Activated B cell treated with CpG ODN at 0.5 μM for 24 hours (primary cell): ENCODE results near the gene ARHGEF28. TPM values are rescaled to one million over a fixed set of nuclear protein-coding genes. Genes with fewer than 3 reads are reported as not detected.
A peak's percentile ranks its signal among the peaks of the same experiment; 100 is the strongest.

Source experiments
- ATAC-seq: fragments of 200-7000 bp; cut with Tn5 transposase; one replicate; pipeline ENCODE4 v1.10.0; 2021; ENCODE audit warnings: low read depth, mild to moderate bottlenecking, moderate library complexity
- CTCF ChIA-PET: fragments of 350-600 bp; sonication (Branson Sonifier 250); formaldehyde crosslinking; loops from one replicate; lab custom pipeline; 2021; ENCODE audit warnings: antibody characterized with exemption; lab: Charles Lee
- POLR2A ChIA-PET: fragments of 350-600 bp; sonication (Branson Sonifier 250); formaldehyde crosslinking; loops from one replicate; lab custom pipeline; 2021; ENCODE audit warnings: antibody characterized with exemption; lab: Charles Lee
- DNase-seq: peaks from one replicate; pipeline ENCODE4 v3.0.0; 2022
- H3K27ac Mint-ChIP-seq: one replicate; pipeline ENCODE4 v1.8.0; 2020; ENCODE audit warnings: mixed read lengths
- H3K27me3 Mint-ChIP-seq: one replicate; pipeline ENCODE4 v1.8.0; 2021; ENCODE audit warnings: mixed read lengths
- H3K36me3 Mint-ChIP-seq: one replicate; pipeline ENCODE4 v1.8.0; 2021; ENCODE audit warnings: low read depth, mixed read lengths
- H3K4me1 Mint-ChIP-seq: one replicate; pipeline ENCODE4 v1.8.0; 2021; ENCODE audit warnings: mixed read lengths
- H3K4me3 Mint-ChIP-seq: one replicate; pipeline ENCODE4 v1.8.0; 2020; ENCODE audit warnings: mild to moderate bottlenecking, mixed read lengths
- H3K9me3 Mint-ChIP-seq: one replicate; pipeline ENCODE4 v1.8.0; 2020; ENCODE audit warnings: mixed read lengths
- intact Hi-C: fragments of 100-400 bp; cut with micrococcal nuclease; formaldehyde crosslinking; loops from one replicate; pipeline ENCODE4 v1.15.1; 2024
- total RNA-seq: library from RNA; stranded (reverse); gene quantifications from 2 replicates; pipeline ENCODE4 v1.2.3, GENCODE V29; 2022
- TF ChIP-seq, protein P1 (sequence below): fragments of 200-600 bp; IDR thresholded peaks from one replicate; pipeline ENCODE4 v1.8.0; 2022; ENCODE audit warnings: antibody characterized with exemption, mild to moderate bottlenecking

The ARHGEF28 gene
- total RNA-seq, 1 donor from 2014 or later: not detected

DNA sequence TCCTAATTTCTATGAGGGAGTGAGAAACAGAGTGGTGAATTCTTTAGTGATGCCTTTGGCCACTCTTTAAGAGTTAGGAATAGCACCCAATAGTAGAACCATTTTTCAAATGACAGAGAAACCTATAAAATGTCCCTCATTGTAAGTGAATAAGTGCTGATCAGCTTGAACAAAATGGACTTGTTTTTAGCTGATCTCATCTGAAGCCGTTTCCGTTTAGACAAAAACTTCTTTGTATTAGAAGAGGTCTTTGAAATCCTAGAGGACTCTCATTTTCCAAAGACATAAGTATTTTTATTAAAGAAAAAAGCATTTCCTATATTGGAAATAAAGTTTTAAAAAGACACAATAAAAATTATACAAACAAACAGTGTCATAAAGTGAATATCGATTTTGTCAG is 273.9 kb downstream of the ARHGEF28 start:
- POLR2A ChIA-PET: no interaction called here
- H3K4me3 Mint-ChIP-seq: no peak overlapping the region
- no peaks in the 10 kb centered on the region for H3K36me3 Mint-ChIP-seq
- peaks cover 5% of the 10 kb centered on the region for H3K4me1 Mint-ChIP-seq
- CTCF ChIA-PET: interaction anchor here (1.3 to 1.4 kb wide), 2 partner anchors 743 to 747 kb away, joined by 3 read pairs; no protein-coding TSS in a partner anchor
- H3K9me3 Mint-ChIP-seq: no peaks in the 10 kb centered on the region
- ATAC-seq (no peak), DNase-seq (no peak)
- peaks cover 26% of the 10 kb centered on the region for H3K27me3 Mint-ChIP-seq
- TF ChIP-seq, protein P1, sequence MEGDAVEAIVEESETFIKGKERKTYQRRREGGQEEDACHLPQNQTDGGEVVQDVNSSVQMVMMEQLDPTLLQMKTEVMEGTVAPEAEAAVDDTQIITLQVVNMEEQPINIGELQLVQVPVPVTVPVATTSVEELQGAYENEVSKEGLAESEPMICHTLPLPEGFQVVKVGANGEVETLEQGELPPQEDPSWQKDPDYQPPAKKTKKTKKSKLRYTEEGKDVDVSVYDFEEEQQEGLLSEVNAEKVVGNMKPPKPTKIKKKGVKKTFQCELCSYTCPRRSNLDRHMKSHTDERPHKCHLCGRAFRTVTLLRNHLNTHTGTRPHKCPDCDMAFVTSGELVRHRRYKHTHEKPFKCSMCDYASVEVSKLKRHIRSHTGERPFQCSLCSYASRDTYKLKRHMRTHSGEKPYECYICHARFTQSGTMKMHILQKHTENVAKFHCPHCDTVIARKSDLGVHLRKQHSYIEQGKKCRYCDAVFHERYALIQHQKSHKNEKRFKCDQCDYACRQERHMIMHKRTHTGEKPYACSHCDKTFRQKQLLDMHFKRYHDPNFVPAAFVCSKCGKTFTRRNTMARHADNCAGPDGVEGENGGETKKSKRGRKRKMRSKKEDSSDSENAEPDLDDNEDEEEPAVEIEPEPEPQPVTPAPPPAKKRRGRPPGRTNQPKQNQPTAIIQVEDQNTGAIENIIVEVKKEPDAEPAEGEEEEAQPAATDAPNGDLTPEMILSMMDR: no peak
- no peak overlapping the region for H3K27ac Mint-ChIP-seq
- intact Hi-C loops: loop anchor here (10.0 kb wide), 1 partner anchor 495 kb away; no protein-coding TSS in a partner anchor

- no peak for DNase-seq
- no peak overlapping the region for H3K27ac Mint-ChIP-seq
Observed at GRCh38 chr5:73900566-73900965, 274.6 kb downstream of the ARHGEF28 start.

DNA sequence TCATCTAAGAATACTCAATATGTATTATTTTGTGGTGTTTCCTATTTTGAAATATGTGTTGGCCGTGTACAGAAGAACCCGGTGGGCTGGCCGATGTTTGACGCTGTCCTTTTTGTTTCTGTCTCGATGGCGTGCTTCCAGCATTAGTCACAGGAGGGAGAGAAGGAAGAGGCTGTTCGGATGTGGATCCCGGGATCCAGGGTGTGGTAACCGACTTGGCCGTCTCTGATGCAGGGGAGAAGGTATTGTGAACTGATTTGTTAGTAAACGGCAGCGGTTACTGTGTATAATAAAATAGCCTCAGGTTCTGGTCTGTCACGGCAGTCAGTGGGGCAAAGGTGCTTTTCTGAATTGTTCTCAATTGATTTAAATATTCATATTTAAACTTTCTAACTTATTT is 275.0 kb downstream of the ARHGEF28 start:
- Mint-ChIP-seq H3K27ac (no peak overlapping the region), H3K4me1 (peaks cover 5% of the 10 kb centered on the region), H3K4me3 (no peak overlapping the region), H3K36me3 (no peaks in the 10 kb centered on the region), H3K27me3 (peaks cover 19% of the 10 kb centered on the region), H3K9me3 (no peaks in the 10 kb centered on the region)
- ChIA-PET POLR2A (no interaction called here), CTCF (interaction anchor here (2.5 kb wide), 1 partner anchor 749 kb away, joined by 52 read pairs; no protein-coding TSS in a partner anchor)
- no peak for DNase-seq
- intact Hi-C loops: loop anchor here (10.0 kb wide), 1 partner anchor 494 kb away; no protein-coding TSS in a partner anchor
- no peak for ATAC-seq
- TF ChIP-seq, protein P1: no peak

More at GRCh38 chr5:73900566-73900965, 274.6 kb downstream of the ARHGEF28 start:
- ATAC-seq: no peak
- Mint-ChIP-seq H3K36me3 (no peaks in the 10 kb centered on the region), H3K27me3 (peaks cover 22% of the 10 kb centered on the region), H3K9me3 (no peaks in the 10 kb centered on the region), H3K4me1 (peaks cover 5% of the 10 kb centered on the region), H3K4me3 (no peak overlapping the region)
- TF ChIP-seq, protein P1: no peak
- intact Hi-C loops: loop anchor here (10.0 kb wide), 1 partner anchor 494 kb away; no protein-coding TSS in a partner anchor
- CTCF ChIA-PET: no interaction called here
- POLR2A ChIA-PET: no interaction called here

DNA sequence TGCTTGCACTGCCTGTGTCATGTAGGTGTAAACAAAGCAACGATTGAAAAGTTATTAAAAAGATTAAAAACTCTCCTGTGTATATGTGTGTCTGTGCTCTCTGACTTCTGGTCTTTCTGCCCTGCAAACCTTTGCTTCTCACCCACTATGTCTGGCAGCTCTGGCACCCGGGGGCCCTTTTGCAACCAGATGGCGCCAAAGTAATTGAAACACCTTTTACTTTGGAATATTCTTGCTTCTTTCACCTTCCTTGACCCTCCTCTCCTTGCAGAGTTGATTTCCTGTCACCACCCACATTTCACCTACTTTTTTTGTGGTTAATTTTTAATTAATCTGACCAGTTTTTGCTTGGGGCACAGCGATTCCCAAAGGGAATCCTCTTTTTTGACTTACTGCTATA is 275.5 kb downstream of the ARHGEF28 start:
- POLR2A ChIA-PET: no interaction called here
- H3K36me3 Mint-ChIP-seq: no peaks in the 10 kb centered on the region
- no peak for DNase-seq
- H3K4me3 Mint-ChIP-seq: no peak overlapping the region
- H3K27ac Mint-ChIP-seq: no peak overlapping the region
- TF ChIP-seq, protein P1: no peak
- H3K27me3 Mint-ChIP-seq: peaks cover 15% of the 10 kb centered on the region
- ATAC-seq: no peak
- H3K4me1 Mint-ChIP-seq: peaks cover 5% of the 10 kb centered on the region
- intact Hi-C loops: loop anchor here (10.0 kb wide), 1 partner anchor 493 kb away; no protein-coding TSS in a partner anchor
- CTCF ChIA-PET: interaction anchor here (0.8 to 3.3 kb wide), 9 partner anchors 8 to 756 kb away, joined by 3 to 52 read pairs (median 5); partner anchors contain the start of gene ENC1
- H3K9me3 Mint-ChIP-seq: no peaks in the 10 kb centered on the region

DNA sequence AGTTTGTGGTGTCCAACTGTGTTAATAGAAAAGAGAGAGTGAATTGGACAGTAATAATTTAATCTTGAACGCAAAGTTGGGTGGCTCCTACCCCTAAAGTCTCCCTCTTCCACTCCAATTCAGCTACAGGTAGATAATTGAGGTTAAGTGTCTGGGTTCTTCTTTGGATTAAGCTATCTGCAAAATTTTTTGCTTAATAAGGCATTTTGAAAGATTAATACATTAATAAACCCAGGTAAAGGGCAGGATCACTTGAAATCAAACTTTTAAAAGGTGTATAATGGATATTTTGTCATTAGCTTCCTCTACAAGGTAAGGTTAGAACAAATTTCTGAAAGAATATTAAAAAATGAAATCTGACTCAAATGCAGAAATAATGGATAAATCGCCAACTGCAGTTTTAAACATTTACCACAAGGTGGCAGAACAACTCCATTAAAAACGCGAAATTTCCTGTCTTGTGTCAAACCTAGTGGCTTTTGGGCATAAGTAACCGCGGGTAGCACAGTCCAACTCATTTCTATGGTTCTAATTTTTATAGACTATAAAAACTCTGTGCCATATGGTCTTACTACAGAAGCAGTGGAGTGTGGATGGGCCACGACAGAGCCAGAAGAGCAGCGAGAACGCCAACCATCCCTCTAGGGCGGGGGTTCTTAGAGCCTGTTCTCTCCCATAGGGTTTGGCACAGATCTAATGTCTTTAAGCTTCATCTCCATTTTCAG is 276.5 kb downstream of the ARHGEF28 start:
- intact Hi-C loops: loop anchor here (1.0 to 10.0 kb wide), 6 partner anchors 492 to 1778 kb away; partner anchors contain the start of genes GFM2, HMGCR and NSA2
- TF ChIP-seq, protein P1: peak; percentile 69
- Mint-ChIP-seq H3K27ac (no peak overlapping the region), H3K4me3 (no peak overlapping the region), H3K36me3 (no peaks in the 10 kb centered on the region), H3K27me3 (peaks cover 15% of the 10 kb centered on the region), H3K9me3 (no peaks in the 10 kb centered on the region), H3K4me1 (peaks cover 5% of the 10 kb centered on the region)
- ATAC-seq: no peak
- POLR2A ChIA-PET: no interaction called here
- no peak for DNase-seq
- CTCF ChIA-PET: interaction anchor here (0.7 to 3.3 kb wide), 15 partner anchors 9 to 861 kb away, joined by 3 to 52 read pairs (median 4); partner anchors contain the start of gene ENC1
